WTC11 (cell line): ENCODE results near the gene CSE1L.
"Not testable (repeated sequence)": the region's sequence is repeated elsewhere in the genome, so short reads cannot be mapped to it uniquely, and the experiment has no call there.

Source experiments
- ATF2 ChIP-seq: sonication (generic); formaldehyde crosslinking; IDR thresholded peaks from 2 replicates; pipeline ENCODE4 v1.8.1; 2022; ENCODE audit warnings: low read depth, missing genetic modification reagents, borderline replicate concordance
- ATF3 ChIP-seq: sonication (generic); formaldehyde crosslinking; conservative IDR thresholded peaks from 2 replicates; pipeline ENCODE4 v1.8.1; 2022; ENCODE audit warnings: mild to moderate bottlenecking, missing genetic modification reagents
- CREM ChIP-seq: sonication (generic); formaldehyde crosslinking; IDR thresholded peaks from 2 replicates; pipeline ENCODE4 v1.8.1; 2022; ENCODE audit warnings: mild to moderate bottlenecking, missing genetic modification reagents, moderate library complexity
- CTCF ChIP-seq: fragments of 200-600 bp; IDR thresholded peaks from 2 replicates; pipeline ENCODE4 v1.8.0; 2022; ENCODE audit warnings: antibody characterized with exemption
- E2F4 ChIP-seq: sonication (generic); formaldehyde crosslinking; IDR thresholded peaks from 2 replicates; pipeline ENCODE4 v1.8.1; 2022; ENCODE audit warnings: low read depth, mild to moderate bottlenecking, moderate library complexity, missing genetic modification reagents, borderline replicate concordance
- ETV6 ChIP-seq: sonication (generic); formaldehyde crosslinking; IDR thresholded peaks from 2 replicates; pipeline ENCODE4 v1.8.1; 2022; ENCODE audit warnings: mild to moderate bottlenecking, missing genetic modification reagents
- GABPB1 ChIP-seq: sonication (generic); formaldehyde crosslinking; IDR thresholded peaks from 2 replicates; pipeline ENCODE4 v1.8.1; 2023; ENCODE audit warnings: mild to moderate bottlenecking, missing genetic modification reagents
- JUN ChIP-seq: sonication (generic); formaldehyde crosslinking; IDR thresholded peaks from 2 replicates; pipeline ENCODE4 v1.8.0; 2023; ENCODE audit warnings: mild to moderate bottlenecking, missing genetic modification reagents
- NFYB ChIP-seq: sonication (generic); formaldehyde crosslinking; conservative IDR thresholded peaks from 2 replicates; pipeline ENCODE4 v1.8.0; 2022; ENCODE audit warnings: low read depth, missing genetic modification reagents
- PREB ChIP-seq: sonication (generic); formaldehyde crosslinking; IDR thresholded peaks from 2 replicates; pipeline ENCODE4 v1.8.1; 2022; ENCODE audit warnings: mild to moderate bottlenecking, missing genetic modification reagents, moderate library complexity, borderline replicate concordance
- USF2 ChIP-seq: sonication (generic); formaldehyde crosslinking; IDR thresholded peaks from 2 replicates; pipeline ENCODE4 v1.8.1; 2023; ENCODE audit warnings: mild to moderate bottlenecking, missing genetic modification reagents, moderate library complexity
- ZNF281 ChIP-seq: sonication (generic); formaldehyde crosslinking; IDR thresholded peaks from 2 replicates; pipeline ENCODE4 v1.8.0; 2023; ENCODE audit warnings: mild to moderate bottlenecking, missing genetic modification reagents

- not testable (repeated sequence) for TF ChIP-seq JUN (CRISPR knock-in tag); CTCF; NFYB (CRISPR knock-in tag); ATF3; E2F4 (CRISPR knock-in tag); USF2 (CRISPR knock-in tag); ETV6 (CRISPR knock-in tag); PREB (CRISPR knock-in tag); ZNF281 (CRISPR knock-in tag); GABPB1; ATF2 (CRISPR knock-in tag); CREM (CRISPR knock-in tag)
Measured at GRCh38 chr20:49028177-49028576, 17.9 kb upstream of the CSE1L start.
